ENCODE results near the gene TTC7B. TPM values are rescaled to one million over a fixed set of nuclear protein-coding genes. Genes with fewer than 3 reads are reported as not detected.

TTC7B gene
- total RNA-seq, 1 experiment from 2014 or later = 70.6 TPM

- H3K9me2 ChIP-seq (ENCODE audit: insufficient read depth) = no peaks in the 10 kb centered on the region
- no peaks in the 10 kb centered on the region for H3K79me2 ChIP-seq (ENCODE audit: insufficient read depth, low read length)
- no TSS peak for BruUV-seq (replicated peaks)
- TF ChIP-seq SP1 (IDR thresholded peaks at IDR 0.05; ENCODE audit: low read depth) (no peak), ZBTB33 (IDR thresholded peaks at IDR 0.05; ENCODE audit: extremely low read depth, insufficient replicate concordance, low read length) (no peak), EZH2phosphoT487 (IDR thresholded peaks at IDR 0.05; ENCODE audit: borderline replicate concordance) (no peak), ZNF274 (IDR thresholded peaks at IDR 0.05; ENCODE audit: low read depth, low read length) (no peak), CTCF (IDR thresholded peaks at IDR 0.05 in 2 of 3, conservative IDR thresholded peaks at IDR 0.05 in 1 of 3; ENCODE audit: borderline replicate concordance in 1 of 3, insufficient read depth in 1 of 3, low read depth in 2 of 3, low read length in 2 of 3) (no peak), RAD21 (IDR thresholded peaks at IDR 0.05; ENCODE audit: low read depth) (no peak), YY1 (IDR thresholded peaks at IDR 0.05; ENCODE audit: extremely low read depth, insufficient replicate concordance, low read depth, low read length) (no peak), JUND (IDR thresholded peaks at IDR 0.05) (no peak), EGR1 (IDR thresholded peaks at IDR 0.05; ENCODE audit: low read depth) (no peak), CEBPB (IDR thresholded peaks at IDR 0.05; ENCODE audit: low read depth) (no peak), FOSL1 (IDR thresholded peaks at IDR 0.05; ENCODE audit: low read depth) (no peak), TCF7L2 (IDR thresholded peaks at IDR 0.05; ENCODE audit: borderline replicate concordance, extremely low read depth, insufficient read depth, insufficient read length) (no peak), POLR2A (IDR thresholded peaks at IDR 0.05; ENCODE audit: borderline replicate concordance, extremely low read depth, insufficient read depth, insufficient read length) (no peak), EZH2 (IDR thresholded peaks at IDR 0.05) (no peak), ELF1 (IDR thresholded peaks at IDR 0.05; ENCODE audit: borderline replicate concordance, low read depth) (no peak)
- H3K4me2 ChIP-seq (ENCODE audit: low read length) = no peak overlapping the region
- H3K4me1 ChIP-seq (ENCODE audit: control insufficient read depth in 1 of 2, insufficient read depth in 2 of 2, low read length in 2 of 2) = no peaks in the 10 kb centered on the region
- no peak for ATAC-seq
- no peak for DNase-seq (ENCODE audit: low read depth, low spot score)
- intact Hi-C loops (cut with micrococcal nuclease) = no loop called here
- no peaks in the 10 kb centered on the region for H3K27me3 ChIP-seq (ENCODE audit: insufficient read depth, low read length)
- ChIA-PET RAD21 (ENCODE audit: low non-redundant PET in 1 of 2, low total read pairs in 2 of 2, uncharacterized antibody in 2 of 2, unreplicated experiment in 2 of 2) (no interaction called here), POLR2A (no interaction called here), CTCF (no interaction called here)
- H3K4me3 ChIP-seq (replicated peaks in 1 of 2; ENCODE audit: low read depth in 1 of 2, low read length in 2 of 2) = no peak overlapping the region
- no peak overlapping the region for H3K9ac ChIP-seq (ENCODE audit: low read length)
- no peaks in the 10 kb centered on the region for H4K20me1 ChIP-seq (ENCODE audit: insufficient read depth)
- no peaks in the 10 kb centered on the region for H3K36me3 ChIP-seq (ENCODE audit: control insufficient read depth in 1 of 2, insufficient read depth in 2 of 2, low read length in 2 of 2)
- H3K9me3 ChIP-seq (ENCODE audit: control insufficient read depth in 1 of 2, insufficient read depth in 1 of 2, low read depth in 1 of 2, low read length in 2 of 2) = no peaks in the 10 kb centered on the region
- H2AFZ ChIP-seq (ENCODE audit: low read depth, low read length, poor library complexity, severe bottlenecking) = no peak overlapping the region
- no peak overlapping the region for H3K27ac ChIP-seq (ENCODE audit: low read depth, low read length)
These were observed 242.7 kb downstream of the TTC7B start for GRCh38 chr14:90573385-90574105.
